OCI-LY7 (cell line): Measurements from ENCODE around the gene STAC3. TPM values are rescaled to one million over a fixed set of nuclear protein-coding genes. Genes with fewer than 3 reads are reported as not detected.
A peak's percentile ranks its signal among the peaks of the same experiment; 100 is the strongest.

Source experiments
- BruUV-seq: library from RNA; stranded (reverse); fragments of 400-500 nt; replicated peaks from 2 replicates; lab custom pipeline; 2021; lab: Mats Ljungman, UMichigan
- CTCF ChIA-PET: fragments of 300-600 bp; sonication (Branson Sonifier 250); formaldehyde crosslinking; loops from one replicate; lab custom pipeline; 2022; ENCODE audit warnings: antibody characterized with exemption; ENCODE audit not compliant: unreplicated experiment; lab: Charles Lee
- POLR2A ChIA-PET: fragments of 300-600 bp; sonication (Branson Sonifier 250); formaldehyde crosslinking; loops from one replicate; lab custom pipeline; 2022; ENCODE audit warnings: antibody characterized with exemption; lab: Charles Lee
- DNase-seq: peaks from one replicate; pipeline ENCODE4 v3.0.0-alpha.2; 2015; ENCODE audit warnings: low spot score
- H2AFZ ChIP-seq: fragments of 200-600 bp; sonication (generic), shearing (Covaris generic); 2 replicates; pipeline ENCODE4 v1.6.1; 2014; ENCODE audit warnings: mild to moderate bottlenecking, antibody characterized with exemption, low read length, moderate library complexity
- H3K27ac ChIP-seq: fragments of 200-600 bp; sonication (generic); 2 replicates; pipeline ENCODE4 v1.5.1; 2014; ENCODE audit warnings: mixed run types, low read depth, mild to moderate bottlenecking, moderate library complexity, low read length, inconsistent platforms; ENCODE audit not compliant: poor library complexity, severe bottlenecking
- H3K36me3 ChIP-seq: fragments of 200-600 bp; sonication (generic); 2 replicates; pipeline ENCODE4 v1.6.1; 2014; ENCODE audit warnings: mild to moderate bottlenecking, antibody characterized with exemption, low read length, moderate library complexity, mixed read lengths; ENCODE audit not compliant: insufficient read depth
- H3K4me1 ChIP-seq: fragments of 200-600 bp; sonication (generic); 2 replicates; pipeline ENCODE4 v1.5.1; 2014; ENCODE audit warnings: mild to moderate bottlenecking, low read length; ENCODE audit not compliant: insufficient read depth, poor library complexity, severe bottlenecking
- H3K4me2 ChIP-seq: fragments of 200-600 bp; sonication (generic); 2 replicates; pipeline ENCODE4 v1.6.1; 2014; ENCODE audit warnings: mild to moderate bottlenecking, low read length
- H3K4me3 ChIP-seq: fragments of 200-600 bp; sonication (generic); 2 replicates; pipeline ENCODE4 v1.5.1; 2014; ENCODE audit warnings: mild to moderate bottlenecking, low read depth, low read length; ENCODE audit not compliant: poor library complexity, severe bottlenecking
- H3K79me2 ChIP-seq: fragments of 200-600 bp; sonication (generic); 2 replicates; pipeline ENCODE4 v1.6.1; 2016; ENCODE audit warnings: low read depth, mild to moderate bottlenecking, low read length, moderate library complexity, mixed read lengths; ENCODE audit not compliant: insufficient read depth
- H3K9me2 ChIP-seq: fragments of 200-600 bp; sonication (generic); 2 replicates; pipeline ENCODE4 v1.6.1; 2016; ENCODE audit warnings: mild to moderate bottlenecking, low read length, mixed read lengths; ENCODE audit not compliant: insufficient read depth
- H3K9me3 ChIP-seq: fragments of 200-600 bp; sonication (generic); 2 replicates; pipeline ENCODE4 v1.6.1; 2014; ENCODE audit warnings: mild to moderate bottlenecking, mixed run types, low read length, mixed read lengths
- H4K20me1 ChIP-seq: fragments of 200-600 bp; sonication (generic); 2 replicates; pipeline ENCODE4 v1.6.1; 2014; ENCODE audit warnings: mild to moderate bottlenecking, antibody characterized with exemption, low read length, moderate library complexity, mixed read lengths; ENCODE audit not compliant: insufficient read depth
- CTCF ChIP-seq: fragments of 200-600 bp; sonication (generic); conservative IDR thresholded peaks from 2 replicates; pipeline ENCODE4 v1.5.1; 2014; ENCODE audit warnings: mild to moderate bottlenecking, antibody characterized with exemption, low read length, moderate library complexity, mixed read lengths
- EZH2phosphoT487 ChIP-seq: fragments of 200-600 bp; sonication (generic); IDR thresholded peaks from 2 replicates; pipeline ENCODE4 v1.6.1; 2018; ENCODE audit warnings: low read depth, borderline replicate concordance, mild to moderate bottlenecking, mixed run types, antibody characterized with exemption, low read length, moderate library complexity, mixed read lengths
- intact Hi-C: fragments of 100-400 bp; cut with micrococcal nuclease; formaldehyde crosslinking; loops from one replicate; pipeline ENCODE4 v1.10.0; 2022; ENCODE audit not compliant: unreplicated experiment
- total RNA-seq, 2 experiments: library from RNA; depleted of rRNA in 1 of 2; stranded (reverse); fragments of >200 nt in 1 of 2; shearing (Covaris generic) in 1 of 2; gene quantifications; 2 replicates each; pipeline ENCODE4 v1.2.3, GENCODE V29; 2014 to 2022

STAC3 gene
- total RNA-seq, 2 experiments from 2014 or later: 1.4 to 6.8 TPM

DNA sequence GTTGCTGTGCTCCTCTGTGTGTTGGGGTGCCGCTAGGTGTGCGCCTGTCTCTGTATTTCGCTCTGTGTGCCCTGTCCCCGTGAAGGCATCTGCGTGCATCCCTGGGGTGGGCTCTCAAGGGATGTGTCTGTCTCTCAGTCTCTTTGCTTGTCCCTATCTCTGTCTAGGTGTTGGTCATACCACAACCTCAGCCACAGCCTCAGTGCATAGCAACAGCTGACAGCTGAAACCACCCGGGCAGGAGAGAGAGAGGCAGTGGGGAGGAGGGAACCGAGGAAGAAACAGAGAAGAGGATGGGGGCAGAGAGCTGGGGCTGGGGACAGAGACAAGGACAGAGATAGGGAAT is 35.3 kb downstream of the STAC3 start:
- H3K27ac ChIP-seq: no peak overlapping the region
- H3K4me2 ChIP-seq: peak overlapping the region; percentile 86
- BruUV-seq: no TSS peak
- H2AFZ ChIP-seq: no peak overlapping the region
- H3K9me3 ChIP-seq: no peaks in the 10 kb centered on the region
- intact Hi-C loops: loop anchor here (1.0 kb wide), 1 partner anchor 14 kb away; the partner anchor contains the start of gene SHMT2
- peak overlapping the region; percentile 53 for H3K4me3 ChIP-seq
- no peaks in the 10 kb centered on the region for H3K79me2 ChIP-seq
- H3K9me2 ChIP-seq: no peaks in the 10 kb centered on the region
- H3K4me1 ChIP-seq: peaks cover 77% of the 10 kb centered on the region
- H3K36me3 ChIP-seq: no peaks in the 10 kb centered on the region
- ChIA-PET CTCF (interaction anchor here (1.0 kb wide), 1 partner anchor 14 kb away, joined by 3 read pairs; the partner anchor contains the start of gene SHMT2), POLR2A (interaction anchor here (1.1 to 1.7 kb wide), 2 partner anchors 12 to 14 kb away, joined by 4 to 7 read pairs; partner anchors contain the start of gene SHMT2)
- TF ChIP-seq EZH2phosphoT487 (no peak), CTCF (no peak)
- H4K20me1 ChIP-seq: no peaks in the 10 kb centered on the region
- DNase-seq: no peak

DNA sequence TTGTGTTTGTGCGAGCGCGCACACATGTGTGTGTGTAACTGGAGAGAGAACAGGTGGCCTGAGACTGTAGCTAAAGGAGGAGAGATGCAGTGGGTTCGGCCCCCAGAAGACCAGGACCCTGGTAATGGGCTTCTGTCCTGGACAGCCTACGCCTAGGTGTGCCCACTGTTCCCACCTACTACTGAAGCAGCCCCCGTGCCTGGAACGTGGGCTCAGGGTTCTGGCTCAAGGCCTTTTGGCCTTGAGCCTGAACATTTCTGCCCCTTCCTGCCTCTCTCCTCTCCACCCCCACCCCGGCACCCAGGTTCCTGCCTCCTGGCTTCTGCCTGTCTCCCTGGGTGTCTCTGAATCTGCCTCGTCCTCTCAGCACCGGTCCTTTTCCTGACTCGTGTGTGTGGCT is 35.9 kb downstream of the STAC3 start:
- Histone ChIP-seq H3K9me2 (no peaks in the 10 kb centered on the region), H3K4me2 (peak overlapping the region; percentile 86; the same call in 1 of the 2 replicates), H3K9me3 (no peaks in the 10 kb centered on the region), H4K20me1 (no peaks in the 10 kb centered on the region), H3K27ac (no peak overlapping the region), H3K79me2 (no peaks in the 10 kb centered on the region), H3K4me3 (no peak overlapping the region), H3K4me1 (peaks cover 79% of the 10 kb centered on the region), H2AFZ (no peak overlapping the region), H3K36me3 (no peaks in the 10 kb centered on the region)
- TF ChIP-seq CTCF (no peak), EZH2phosphoT487 (no peak)
- intact Hi-C loops: no loop called here
- ChIA-PET CTCF (interaction anchor here (1.7 to 2.5 kb wide), 2 partner anchors 15 to 27 kb away, joined by 16 to 32 read pairs; partner anchors contain the start of gene SHMT2), POLR2A (interaction anchor here (1.1 to 2.1 kb wide), 3 partner anchors 12 to 27 kb away, joined by 4 to 26 read pairs (median 8); partner anchors contain the start of gene SHMT2)
- no TSS peak for BruUV-seq
- no peak for DNase-seq

DNA sequence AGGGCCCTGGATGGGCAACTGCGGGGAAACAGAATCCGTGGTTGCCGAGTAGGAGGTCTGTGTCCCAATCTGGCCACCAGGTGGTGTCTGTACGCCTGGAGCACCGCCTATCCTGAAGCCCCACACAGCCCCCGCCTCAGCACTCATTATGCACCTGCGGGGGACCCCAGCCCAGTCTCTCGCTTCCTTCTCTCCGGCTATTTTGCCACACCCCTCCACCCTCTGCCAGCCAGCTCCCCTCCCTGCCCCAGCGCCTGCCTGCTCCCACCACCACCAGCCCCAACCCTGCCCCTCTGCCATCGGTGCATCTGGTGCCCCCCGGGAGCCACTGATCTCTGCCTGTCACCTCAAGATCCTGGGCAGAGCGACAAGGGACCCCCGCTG is 36.6 kb downstream of the STAC3 start:
- Histone ChIP-seq H3K79me2 (no peaks in the 10 kb centered on the region), H3K4me1 (peaks cover 79% of the 10 kb centered on the region), H3K9me3 (no peaks in the 10 kb centered on the region), H4K20me1 (no peaks in the 10 kb centered on the region), H3K4me3 (no peak overlapping the region), H2AFZ (peak overlapping the region; percentile 82; the same call in 1 of the 2 replicates), H3K36me3 (no peaks in the 10 kb centered on the region), H3K27ac (no peak overlapping the region), H3K9me2 (no peaks in the 10 kb centered on the region), H3K4me2 (peak overlapping the region; percentile 65)
- intact Hi-C loops: loop anchor here (1.0 kb wide), 1 partner anchor 25 kb away; no protein-coding TSS in a partner anchor
- ChIA-PET POLR2A (interaction anchor here (1.1 to 2.1 kb wide), 7 partner anchors 13 to 489 kb away, joined by 3 to 26 read pairs (median 6); partner anchors contain the start of genes INHBE, NACA and SHMT2), CTCF (interaction anchor here (0.6 to 2.5 kb wide), 8 partner anchors 11 to 241 kb away, joined by 3 to 32 read pairs (median 5); partner anchors contain the start of genes INHBE and SHMT2)
- peak; percentile 84 for DNase-seq
- BruUV-seq: no TSS peak
- TF ChIP-seq CTCF (peak; percentile 88), EZH2phosphoT487 (no peak)
